Activated T-cell treated with anti-CD3 and anti-CD28 coated beads, Interleukin-2, amount 50 U/mL, for 24 hours (primary cell): ENCODE results near the gene ZNF280B.
"Not testable (repeated sequence)": the region's sequence is repeated elsewhere in the genome, so short reads cannot be mapped to it uniquely, and the experiment has no call there.

Experiments
- DNase-seq: peaks from one replicate; pipeline ENCODE4 v3.0.0-alpha.2; 2020
- H3K27ac Mint-ChIP-seq: 2 replicates; pipeline ENCODE4 v1.8.0; 2020; ENCODE audit warnings: mild to moderate bottlenecking, mixed read lengths
- H3K27me3 Mint-ChIP-seq: 2 replicates; pipeline ENCODE4 v1.8.0; 2020; ENCODE audit warnings: mixed read lengths
- H3K36me3 Mint-ChIP-seq: 2 replicates; pipeline ENCODE4 v1.8.0; 2020; ENCODE audit warnings: low read depth, mixed read lengths
- H3K4me1 Mint-ChIP-seq: 2 replicates; pipeline ENCODE4 v1.8.0; 2020; ENCODE audit warnings: low read depth, mixed read lengths
- H3K4me3 Mint-ChIP-seq: 2 replicates; pipeline ENCODE4 v1.8.0; 2020; ENCODE audit warnings: mild to moderate bottlenecking, moderate library complexity, mixed read lengths
- H3K9me3 Mint-ChIP-seq: 2 replicates; pipeline ENCODE4 v1.8.0; 2020; ENCODE audit warnings: mixed read lengths

Gene ZNF280B

GRCh38 chr22:22491589-22491988, 17.0 kb downstream of the ZNF280B start:
- H3K4me1 Mint-ChIP-seq, H3K27ac Mint-ChIP-seq, DNase-seq, H3K27me3 Mint-ChIP-seq, H3K4me3 Mint-ChIP-seq, H3K9me3 Mint-ChIP-seq: not testable (repeated sequence)
- peaks cover 56% of the 10 kb centered on the region for H3K36me3 Mint-ChIP-seq

- Mint-ChIP-seq H3K27ac (no peak overlapping the region), H3K27me3 (no peaks in the 10 kb centered on the region), H3K4me3 (no peak overlapping the region), H3K9me3 (no peaks in the 10 kb centered on the region), H3K4me1 (no peaks in the 10 kb centered on the region), H3K36me3 (peaks cover 60% of the 10 kb centered on the region)
- DNase-seq = no peak
Measured at GRCh38 chr22:22488736-22489135, 19.8 kb downstream of the ZNF280B start.

- H3K9me3 Mint-ChIP-seq = no peaks in the 10 kb centered on the region
- H3K4me3 Mint-ChIP-seq = no peak overlapping the region
- H3K36me3 Mint-ChIP-seq = peaks cover 53% of the 10 kb centered on the region
- H3K27me3 Mint-ChIP-seq = no peaks in the 10 kb centered on the region
- peak overlapping the region; percentile 31 for H3K27ac Mint-ChIP-seq
- H3K4me1 Mint-ChIP-seq = no peaks in the 10 kb centered on the region
- no peak for DNase-seq
Measured at GRCh38 chr22:22487869-22488597, 20.5 kb downstream of the ZNF280B start.

- Mint-ChIP-seq H3K4me3 (no peak overlapping the region), H3K9me3 (no peaks in the 10 kb centered on the region), H3K27me3 (no peaks in the 10 kb centered on the region), H3K27ac (no peak overlapping the region), H3K4me1 (no peaks in the 10 kb centered on the region), H3K36me3 (peaks cover 50% of the 10 kb centered on the region)
- no peak for DNase-seq
Measured at GRCh38 chr22:22487059-22487458, 21.5 kb downstream of the ZNF280B start.

- H3K4me3 Mint-ChIP-seq = no peak overlapping the region
- no peak overlapping the region for H3K27ac Mint-ChIP-seq
- no peaks in the 10 kb centered on the region for H3K9me3 Mint-ChIP-seq
- H3K36me3 Mint-ChIP-seq = peaks cover 44% of the 10 kb centered on the region
- H3K27me3 Mint-ChIP-seq = no peaks in the 10 kb centered on the region
- no peaks in the 10 kb centered on the region for H3K4me1 Mint-ChIP-seq
- DNase-seq = no peak
Measured at GRCh38 chr22:22486132-22486899, 22.2 kb downstream of the ZNF280B start.

GRCh38 chr22:22485524-22485923, 23.0 kb downstream of the ZNF280B start:
- Mint-ChIP-seq H3K4me1 (no peaks in the 10 kb centered on the region), H3K27me3 (no peaks in the 10 kb centered on the region), H3K9me3 (no peaks in the 10 kb centered on the region), H3K36me3 (peaks cover 38% of the 10 kb centered on the region), H3K4me3 (no peak overlapping the region), H3K27ac (no peak overlapping the region)
- DNase-seq = no peak

GRCh38 chr22:22484023-22484422, 24.5 kb downstream of the ZNF280B start:
- Mint-ChIP-seq H3K27me3 (no peaks in the 10 kb centered on the region), H3K9me3 (no peaks in the 10 kb centered on the region), H3K27ac (no peak overlapping the region), H3K4me1 (no peaks in the 10 kb centered on the region), H3K36me3 (peaks cover 32% of the 10 kb centered on the region), H3K4me3 (no peak overlapping the region)
- no peak for DNase-seq

GRCh38 chr22:22480940-22481339, 27.6 kb downstream of the ZNF280B start:
- Mint-ChIP-seq H3K9me3 (no peaks in the 10 kb centered on the region), H3K27me3 (no peaks in the 10 kb centered on the region), H3K4me3 (no peak overlapping the region), H3K36me3 (peaks cover 7% of the 10 kb centered on the region), H3K4me1 (no peaks in the 10 kb centered on the region), H3K27ac (no peak overlapping the region)
- DNase-seq = no peak

GRCh38 chr22:22479999-22480532, 28.5 kb downstream of the ZNF280B start:
- DNase-seq = no peak
- H3K36me3 Mint-ChIP-seq = no peaks in the 10 kb centered on the region
- H3K9me3 Mint-ChIP-seq = no peaks in the 10 kb centered on the region
- no peak overlapping the region for H3K4me3 Mint-ChIP-seq
- H3K27ac Mint-ChIP-seq = no peak overlapping the region
- H3K4me1 Mint-ChIP-seq = no peaks in the 10 kb centered on the region
- no peaks in the 10 kb centered on the region for H3K27me3 Mint-ChIP-seq

- Mint-ChIP-seq H3K27ac (no peak overlapping the region), H3K27me3 (no peaks in the 10 kb centered on the region), H3K36me3 (no peaks in the 10 kb centered on the region), H3K4me3 (no peak overlapping the region), H3K9me3 (no peaks in the 10 kb centered on the region), H3K4me1 (no peaks in the 10 kb centered on the region)
- DNase-seq = no peak
Measured at GRCh38 chr22:22479116-22479515, 29.4 kb downstream of the ZNF280B start.

GRCh38 chr22:22478470-22478869, 30.1 kb downstream of the ZNF280B start:
- no peak overlapping the region for H3K4me3 Mint-ChIP-seq

GRCh38 chr22:22474733-22475132, 33.8 kb downstream of the ZNF280B start:
- Mint-ChIP-seq H3K4me1 (no peaks in the 10 kb centered on the region), H3K27me3 (no peaks in the 10 kb centered on the region), H3K36me3 (no peaks in the 10 kb centered on the region), H3K4me3 (no peak overlapping the region), H3K9me3 (peaks cover 2% of the 10 kb centered on the region), H3K27ac (no peak overlapping the region)
- no peak for DNase-seq

More at GRCh38 chr22:22478470-22478869, 30.1 kb downstream of the ZNF280B start:
- H3K9me3 Mint-ChIP-seq = no peaks in the 10 kb centered on the region
- no peak overlapping the region for H3K27ac Mint-ChIP-seq
- H3K4me1 Mint-ChIP-seq = no peaks in the 10 kb centered on the region
- no peaks in the 10 kb centered on the region for H3K36me3 Mint-ChIP-seq
- DNase-seq = no peak
- H3K27me3 Mint-ChIP-seq = no peaks in the 10 kb centered on the region

- H3K4me1 Mint-ChIP-seq, DNase-seq, H3K4me3 Mint-ChIP-seq, H3K36me3 Mint-ChIP-seq, H3K27me3 Mint-ChIP-seq, H3K27ac Mint-ChIP-seq: not testable (repeated sequence)
- peaks cover 15% of the 10 kb centered on the region for H3K9me3 Mint-ChIP-seq
Measured at GRCh38 chr22:22471104-22471503, 37.4 kb downstream of the ZNF280B start.

- H3K27ac Mint-ChIP-seq = no peak overlapping the region
- no peak for DNase-seq
- no peaks in the 10 kb centered on the region for H3K4me1 Mint-ChIP-seq
- H3K27me3 Mint-ChIP-seq = peaks cover 17% of the 10 kb centered on the region
- H3K36me3 Mint-ChIP-seq = no peaks in the 10 kb centered on the region
- no peak overlapping the region for H3K4me3 Mint-ChIP-seq
- peaks cover 15% of the 10 kb centered on the region for H3K9me3 Mint-ChIP-seq
Measured at GRCh38 chr22:22469527-22469926, 39.0 kb downstream of the ZNF280B start.
